Activated B cell treated with CpG ODN at 0.5 μM for 24 hours (primary cell): ENCODE data around the gene SBK2. TPM values are rescaled to one million over a fixed set of nuclear protein-coding genes. Genes with fewer than 3 reads are reported as not detected.

Experiments
- ATAC-seq: fragments of 200-7000 bp; cut with Tn5 transposase; one replicate; pipeline ENCODE4 v1.10.0; 2021; ENCODE audit warnings: low read depth, mild to moderate bottlenecking, moderate library complexity
- CTCF ChIA-PET: fragments of 350-600 bp; sonication (Branson Sonifier 250); formaldehyde crosslinking; loops from one replicate; lab custom pipeline; 2021; ENCODE audit warnings: antibody characterized with exemption; lab: Charles Lee
- POLR2A ChIA-PET: fragments of 350-600 bp; sonication (Branson Sonifier 250); formaldehyde crosslinking; loops from one replicate; lab custom pipeline; 2021; ENCODE audit warnings: antibody characterized with exemption; lab: Charles Lee
- DNase-seq: peaks from one replicate; pipeline ENCODE4 v3.0.0; 2022
- H3K27ac Mint-ChIP-seq: one replicate; pipeline ENCODE4 v1.8.0; 2020; ENCODE audit warnings: mixed read lengths
- H3K27me3 Mint-ChIP-seq: one replicate; pipeline ENCODE4 v1.8.0; 2021; ENCODE audit warnings: mixed read lengths
- H3K36me3 Mint-ChIP-seq: one replicate; pipeline ENCODE4 v1.8.0; 2021; ENCODE audit warnings: low read depth, mixed read lengths
- H3K4me1 Mint-ChIP-seq: one replicate; pipeline ENCODE4 v1.8.0; 2021; ENCODE audit warnings: mixed read lengths
- H3K4me3 Mint-ChIP-seq: one replicate; pipeline ENCODE4 v1.8.0; 2020; ENCODE audit warnings: mild to moderate bottlenecking, mixed read lengths
- H3K9me3 Mint-ChIP-seq: one replicate; pipeline ENCODE4 v1.8.0; 2020; ENCODE audit warnings: mixed read lengths
- intact Hi-C: fragments of 100-400 bp; cut with micrococcal nuclease; formaldehyde crosslinking; loops from one replicate; pipeline ENCODE4 v1.15.1; 2024
- total RNA-seq: library from RNA; stranded (reverse); gene quantifications from 2 replicates; pipeline ENCODE4 v1.2.3, GENCODE V29; 2022
- TF ChIP-seq, protein P1 (sequence below): fragments of 200-600 bp; IDR thresholded peaks from one replicate; pipeline ENCODE4 v1.8.0; 2022; ENCODE audit warnings: antibody characterized with exemption, mild to moderate bottlenecking

Gene SBK2
- total RNA-seq, 1 donor from 2014 or later: not detected

- no peaks in the 10 kb centered on the region for H3K36me3 Mint-ChIP-seq
- TF ChIP-seq, protein P1, sequence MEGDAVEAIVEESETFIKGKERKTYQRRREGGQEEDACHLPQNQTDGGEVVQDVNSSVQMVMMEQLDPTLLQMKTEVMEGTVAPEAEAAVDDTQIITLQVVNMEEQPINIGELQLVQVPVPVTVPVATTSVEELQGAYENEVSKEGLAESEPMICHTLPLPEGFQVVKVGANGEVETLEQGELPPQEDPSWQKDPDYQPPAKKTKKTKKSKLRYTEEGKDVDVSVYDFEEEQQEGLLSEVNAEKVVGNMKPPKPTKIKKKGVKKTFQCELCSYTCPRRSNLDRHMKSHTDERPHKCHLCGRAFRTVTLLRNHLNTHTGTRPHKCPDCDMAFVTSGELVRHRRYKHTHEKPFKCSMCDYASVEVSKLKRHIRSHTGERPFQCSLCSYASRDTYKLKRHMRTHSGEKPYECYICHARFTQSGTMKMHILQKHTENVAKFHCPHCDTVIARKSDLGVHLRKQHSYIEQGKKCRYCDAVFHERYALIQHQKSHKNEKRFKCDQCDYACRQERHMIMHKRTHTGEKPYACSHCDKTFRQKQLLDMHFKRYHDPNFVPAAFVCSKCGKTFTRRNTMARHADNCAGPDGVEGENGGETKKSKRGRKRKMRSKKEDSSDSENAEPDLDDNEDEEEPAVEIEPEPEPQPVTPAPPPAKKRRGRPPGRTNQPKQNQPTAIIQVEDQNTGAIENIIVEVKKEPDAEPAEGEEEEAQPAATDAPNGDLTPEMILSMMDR: no peak
- intact Hi-C loops: no loop called here
- peaks cover 2% of the 10 kb centered on the region for H3K4me1 Mint-ChIP-seq
- peaks cover 32% of the 10 kb centered on the region for H3K27me3 Mint-ChIP-seq
- no peak overlapping the region for H3K4me3 Mint-ChIP-seq
- ATAC-seq (no peak), DNase-seq (no peak)
- ChIA-PET POLR2A (no interaction called here), CTCF (no interaction called here)
- no peak overlapping the region for H3K27ac Mint-ChIP-seq
- no peaks in the 10 kb centered on the region for H3K9me3 Mint-ChIP-seq
Observed at GRCh38 chr19:55544776-55545439, 8.0 kb upstream of the SBK2 start.

GRCh38 chr19:55544014-55544413 is 7.1 kb upstream of the SBK2 start:
- ChIA-PET CTCF (no interaction called here), POLR2A (no interaction called here)
- ATAC-seq (no peak), DNase-seq (no peak)
- H3K27ac Mint-ChIP-seq: no peak overlapping the region
- no peaks in the 10 kb centered on the region for H3K4me1 Mint-ChIP-seq
- intact Hi-C loops: no loop called here
- no peaks in the 10 kb centered on the region for H3K9me3 Mint-ChIP-seq
- no peaks in the 10 kb centered on the region for H3K36me3 Mint-ChIP-seq
- H3K4me3 Mint-ChIP-seq: no peak overlapping the region
- TF ChIP-seq, protein P1: no peak
- H3K27me3 Mint-ChIP-seq: peaks cover 30% of the 10 kb centered on the region

GRCh38 chr19:55543567-55543966 is 6.6 kb upstream of the SBK2 start:
- no peaks in the 10 kb centered on the region for H3K4me1 Mint-ChIP-seq
- CTCF ChIA-PET: no interaction called here
- DNase-seq (no peak), ATAC-seq (no peak)
- no peak overlapping the region for H3K27ac Mint-ChIP-seq
- POLR2A ChIA-PET: no interaction called here
- TF ChIP-seq, protein P1: no peak
- intact Hi-C loops: no loop called here
- no peak overlapping the region for H3K4me3 Mint-ChIP-seq
- H3K9me3 Mint-ChIP-seq: no peaks in the 10 kb centered on the region
- peaks cover 30% of the 10 kb centered on the region for H3K27me3 Mint-ChIP-seq
- H3K36me3 Mint-ChIP-seq: no peaks in the 10 kb centered on the region

DNA sequence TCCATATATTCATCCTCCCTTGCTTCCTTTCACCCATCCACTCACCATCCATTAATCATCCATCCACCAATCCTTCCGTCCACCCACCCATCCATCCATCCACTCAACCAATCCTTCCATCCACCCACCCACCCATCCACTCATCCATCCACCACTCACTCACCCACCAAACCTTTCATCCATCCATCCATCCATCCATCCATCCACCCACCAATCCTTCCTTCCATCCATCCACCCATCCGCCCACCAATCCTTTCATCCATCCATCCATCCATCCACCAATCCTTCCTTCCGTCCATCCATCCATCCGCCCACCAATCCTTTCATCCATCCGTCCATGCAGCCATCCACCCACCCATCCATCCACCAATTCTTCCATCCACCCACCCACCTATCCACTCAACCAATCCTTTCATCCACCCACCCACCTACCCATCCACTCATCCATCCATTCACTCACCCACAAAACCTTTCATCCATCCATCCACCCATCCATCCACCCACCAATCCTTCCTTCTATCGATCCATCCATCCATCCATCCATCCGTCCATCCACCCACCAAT is 5.4 kb upstream of the SBK2 start:
- no peaks in the 10 kb centered on the region for H3K9me3 Mint-ChIP-seq
- H3K27ac Mint-ChIP-seq: no peak overlapping the region
- intact Hi-C loops: no loop called here
- ChIA-PET POLR2A (interaction anchor here (0.5 kb wide), 1 partner anchor 33 kb away, joined by 5 read pairs; no protein-coding TSS in a partner anchor), CTCF (no interaction called here)
- H3K27me3 Mint-ChIP-seq: peaks cover 21% of the 10 kb centered on the region
- DNase-seq (no peak), ATAC-seq (no peak)
- H3K36me3 Mint-ChIP-seq: no peaks in the 10 kb centered on the region
- H3K4me1 Mint-ChIP-seq: no peaks in the 10 kb centered on the region
- TF ChIP-seq, protein P1: no peak
- H3K4me3 Mint-ChIP-seq: no peak overlapping the region

DNA sequence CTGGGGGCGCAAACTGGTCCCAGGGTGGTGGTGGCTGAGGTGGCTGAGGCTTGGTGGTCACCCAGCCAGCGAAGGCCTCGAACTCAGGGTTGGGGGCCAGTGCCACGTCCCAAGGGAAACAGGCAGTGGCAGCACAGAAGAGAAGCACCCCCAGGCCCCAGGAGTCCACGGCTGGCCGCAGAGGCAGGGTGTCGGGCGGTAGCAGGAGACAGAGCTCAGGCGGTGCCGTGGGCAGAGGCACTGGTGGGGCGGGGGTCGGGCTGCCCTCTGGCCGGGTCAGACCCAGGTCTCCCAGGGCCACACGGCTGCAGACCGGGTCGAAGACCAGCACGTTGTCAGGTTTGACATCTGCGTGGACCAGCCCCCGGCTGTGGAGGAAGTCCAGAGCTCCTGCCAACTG is 4.2 kb upstream of the SBK2 start:
- H3K9me3 Mint-ChIP-seq: no peaks in the 10 kb centered on the region
- H3K4me1 Mint-ChIP-seq: no peaks in the 10 kb centered on the region
- TF ChIP-seq, protein P1: no peak
- H3K27ac Mint-ChIP-seq: no peak overlapping the region
- intact Hi-C loops: no loop called here
- H3K4me3 Mint-ChIP-seq: no peak overlapping the region
- H3K36me3 Mint-ChIP-seq: no peaks in the 10 kb centered on the region
- POLR2A ChIA-PET: no interaction called here
- peaks cover 14% of the 10 kb centered on the region for H3K27me3 Mint-ChIP-seq
- CTCF ChIA-PET: no interaction called here
- no peak for DNase-seq
- ATAC-seq: no peak
